Testis (tissue), 2 donors: ENCODE data around the gene NRCAM.

Source experiments
- POLR2A ChIP-seq: fragments of 450-650 bp; IDR thresholded peaks from one replicate; pipeline ENCODE4 v1.6.1; 2017; ENCODE audit warnings: antibody characterized with exemption, mild to moderate bottlenecking, moderate library complexity
- TF ChIP-seq, protein P1 (sequence below), 3 experiments: fragments of 450-650 bp in 2 of 3; fragments of 200-600 bp in 1 of 3; sonication (generic) in 1 of 3; IDR thresholded peaks; one replicate each; pipeline ENCODE4 v1.5.1; 2016 to 2019; ENCODE audit warnings: antibody characterized with exemption in 3 of 3, mild to moderate bottlenecking in 2 of 3, moderate library complexity in 1 of 3

DNA sequence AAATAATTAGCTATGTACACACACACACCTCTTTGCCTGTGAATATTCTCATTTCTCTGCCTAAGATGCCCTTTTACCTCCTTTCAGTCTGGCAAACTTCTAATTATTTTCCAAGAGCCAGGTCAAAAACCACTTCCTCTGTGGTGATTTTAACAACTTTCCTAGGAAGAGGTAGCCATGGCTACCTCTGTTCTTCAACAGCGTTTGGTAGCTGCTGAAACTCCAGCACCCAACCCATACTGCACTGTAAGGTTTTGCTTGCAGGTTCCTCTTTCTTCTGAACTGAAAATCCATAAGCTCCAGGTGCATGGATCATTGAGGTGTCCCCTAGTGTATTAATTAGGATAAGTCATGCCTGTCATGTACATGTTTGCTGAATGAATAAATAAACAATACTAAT is 25.6 kb downstream of the NRCAM start:
- TF ChIP-seq, protein P1, sequence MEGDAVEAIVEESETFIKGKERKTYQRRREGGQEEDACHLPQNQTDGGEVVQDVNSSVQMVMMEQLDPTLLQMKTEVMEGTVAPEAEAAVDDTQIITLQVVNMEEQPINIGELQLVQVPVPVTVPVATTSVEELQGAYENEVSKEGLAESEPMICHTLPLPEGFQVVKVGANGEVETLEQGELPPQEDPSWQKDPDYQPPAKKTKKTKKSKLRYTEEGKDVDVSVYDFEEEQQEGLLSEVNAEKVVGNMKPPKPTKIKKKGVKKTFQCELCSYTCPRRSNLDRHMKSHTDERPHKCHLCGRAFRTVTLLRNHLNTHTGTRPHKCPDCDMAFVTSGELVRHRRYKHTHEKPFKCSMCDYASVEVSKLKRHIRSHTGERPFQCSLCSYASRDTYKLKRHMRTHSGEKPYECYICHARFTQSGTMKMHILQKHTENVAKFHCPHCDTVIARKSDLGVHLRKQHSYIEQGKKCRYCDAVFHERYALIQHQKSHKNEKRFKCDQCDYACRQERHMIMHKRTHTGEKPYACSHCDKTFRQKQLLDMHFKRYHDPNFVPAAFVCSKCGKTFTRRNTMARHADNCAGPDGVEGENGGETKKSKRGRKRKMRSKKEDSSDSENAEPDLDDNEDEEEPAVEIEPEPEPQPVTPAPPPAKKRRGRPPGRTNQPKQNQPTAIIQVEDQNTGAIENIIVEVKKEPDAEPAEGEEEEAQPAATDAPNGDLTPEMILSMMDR (IDR thresholded peaks at IDR 0.05): no peak
- no peak for TF ChIP-seq POLR2A
